ENCODE measurements around the gene MAML3.

- TF ChIP-seq CTCF (optimal IDR thresholded peaks at IDR 0.05 in 1 of 3, IDR thresholded peaks at IDR 0.05 in 1 of 3, conservative IDR thresholded peaks at IDR 0.05 in 1 of 3; ENCODE audit: extremely low read depth in 1 of 3, insufficient read depth in 2 of 3, low read length in 3 of 3), result no peak
- TF ChIP-seq EZH2 (IDR thresholded peaks at IDR 0.05; ENCODE audit: low read length), result no peak
Measured at GRCh38 chr4:140109737-140110136, 44.2 kb downstream of the MAML3 start.
